ENCODE measurements around the gene TTC27. TPM values are rescaled to one million over a fixed set of nuclear protein-coding genes. Genes with fewer than 3 reads are reported as not detected.

TTC27 gene
- total RNA-seq, 1 experiment from 2014 or later = 25.1 TPM

- TF ChIP-seq, protein P1, sequence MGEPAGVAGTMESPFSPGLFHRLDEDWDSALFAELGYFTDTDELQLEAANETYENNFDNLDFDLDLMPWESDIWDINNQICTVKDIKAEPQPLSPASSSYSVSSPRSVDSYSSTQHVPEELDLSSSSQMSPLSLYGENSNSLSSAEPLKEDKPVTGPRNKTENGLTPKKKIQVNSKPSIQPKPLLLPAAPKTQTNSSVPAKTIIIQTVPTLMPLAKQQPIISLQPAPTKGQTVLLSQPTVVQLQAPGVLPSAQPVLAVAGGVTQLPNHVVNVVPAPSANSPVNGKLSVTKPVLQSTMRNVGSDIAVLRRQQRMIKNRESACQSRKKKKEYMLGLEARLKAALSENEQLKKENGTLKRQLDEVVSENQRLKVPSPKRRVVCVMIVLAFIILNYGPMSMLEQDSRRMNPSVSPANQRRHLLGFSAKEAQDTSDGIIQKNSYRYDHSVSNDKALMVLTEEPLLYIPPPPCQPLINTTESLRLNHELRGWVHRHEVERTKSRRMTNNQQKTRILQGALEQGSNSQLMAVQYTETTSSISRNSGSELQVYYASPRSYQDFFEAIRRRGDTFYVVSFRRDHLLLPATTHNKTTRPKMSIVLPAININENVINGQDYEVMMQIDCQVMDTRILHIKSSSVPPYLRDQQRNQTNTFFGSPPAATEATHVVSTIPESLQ (CRISPR knock-in tag; IDR thresholded peaks at IDR 0.05) = no peak
- no peak for TF ChIP-seq ZNF138 (CRISPR knock-in tag; conservative IDR thresholded peaks at IDR 0.05)
- TF ChIP-seq, protein P2, sequence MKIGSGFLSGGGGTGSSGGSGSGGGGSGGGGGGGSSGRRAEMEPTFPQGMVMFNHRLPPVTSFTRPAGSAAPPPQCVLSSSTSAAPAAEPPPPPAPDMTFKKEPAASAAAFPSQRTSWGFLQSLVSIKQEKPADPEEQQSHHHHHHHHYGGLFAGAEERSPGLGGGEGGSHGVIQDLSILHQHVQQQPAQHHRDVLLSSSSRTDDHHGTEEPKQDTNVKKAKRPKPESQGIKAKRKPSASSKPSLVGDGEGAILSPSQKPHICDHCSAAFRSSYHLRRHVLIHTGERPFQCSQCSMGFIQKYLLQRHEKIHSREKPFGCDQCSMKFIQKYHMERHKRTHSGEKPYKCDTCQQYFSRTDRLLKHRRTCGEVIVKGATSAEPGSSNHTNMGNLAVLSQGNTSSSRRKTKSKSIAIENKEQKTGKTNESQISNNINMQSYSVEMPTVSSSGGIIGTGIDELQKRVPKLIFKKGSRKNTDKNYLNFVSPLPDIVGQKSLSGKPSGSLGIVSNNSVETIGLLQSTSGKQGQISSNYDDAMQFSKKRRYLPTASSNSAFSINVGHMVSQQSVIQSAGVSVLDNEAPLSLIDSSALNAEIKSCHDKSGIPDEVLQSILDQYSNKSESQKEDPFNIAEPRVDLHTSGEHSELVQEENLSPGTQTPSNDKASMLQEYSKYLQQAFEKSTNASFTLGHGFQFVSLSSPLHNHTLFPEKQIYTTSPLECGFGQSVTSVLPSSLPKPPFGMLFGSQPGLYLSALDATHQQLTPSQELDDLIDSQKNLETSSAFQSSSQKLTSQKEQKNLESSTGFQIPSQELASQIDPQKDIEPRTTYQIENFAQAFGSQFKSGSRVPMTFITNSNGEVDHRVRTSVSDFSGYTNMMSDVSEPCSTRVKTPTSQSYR (CRISPR knock-in tag; IDR thresholded peaks at IDR 0.05) = no peak
- no peak for TF ChIP-seq USF1 (CRISPR knock-in tag; IDR thresholded peaks at IDR 0.05)
- no peak for TF ChIP-seq NR1H2 (CRISPR knock-in tag; IDR thresholded peaks at IDR 0.05)
- no peak for TF ChIP-seq ETV6 (CRISPR knock-in tag; IDR thresholded peaks at IDR 0.05)
- 0 out of 2 replicates have a peak, but pooled peaks have one; percentile 15 for TF ChIP-seq TEAD4 (CRISPR knock-in tag; IDR thresholded peaks at IDR 0.05)
- no peak for TF ChIP-seq TP53 (CRISPR knock-in tag; IDR thresholded peaks at IDR 0.05)
- no peak for TF ChIP-seq HMGA2 (CRISPR knock-in tag; IDR thresholded peaks at IDR 0.05)
- no peak for TF ChIP-seq CDX4 (CRISPR knock-in tag; IDR thresholded peaks at IDR 0.05; ENCODE audit: borderline replicate concordance)
- no peak for TF ChIP-seq OVOL2 (CRISPR knock-in tag; IDR thresholded peaks at IDR 0.05; ENCODE audit: borderline replicate concordance)
- no peak for TF ChIP-seq STAT6 (CRISPR knock-in tag; conservative IDR thresholded peaks at IDR 0.05; ENCODE audit: low read depth)
- no peak for TF ChIP-seq CREM (CRISPR knock-in tag; IDR thresholded peaks at IDR 0.05)
- no peak for TF ChIP-seq TCF7 (CRISPR knock-in tag; IDR thresholded peaks at IDR 0.05; ENCODE audit: low read depth)
- no peak for TF ChIP-seq RELA (CRISPR knock-in tag; IDR thresholded peaks at IDR 0.05; ENCODE audit: borderline replicate concordance)
- no peak for TF ChIP-seq GTF2I (CRISPR knock-in tag; conservative IDR thresholded peaks at IDR 0.05)
- 0 out of 2 replicates have a peak, but pooled peaks have one; percentile 21 for TF ChIP-seq TEAD1 (CRISPR knock-in tag; IDR thresholded peaks at IDR 0.05)
- TF ChIP-seq FOXP1 (CRISPR knock-in tag; IDR thresholded peaks at IDR 0.05; ENCODE audit: borderline replicate concordance) = no peak
- TF ChIP-seq NR3C1 (CRISPR knock-in tag; conservative IDR thresholded peaks at IDR 0.05; ENCODE audit: low read depth) = no peak
- TF ChIP-seq GABPB1 (CRISPR knock-in tag; IDR thresholded peaks at IDR 0.05) = peak; percentile 54; the same call in 1 of the 2 replicates
- TF ChIP-seq, protein P3, sequence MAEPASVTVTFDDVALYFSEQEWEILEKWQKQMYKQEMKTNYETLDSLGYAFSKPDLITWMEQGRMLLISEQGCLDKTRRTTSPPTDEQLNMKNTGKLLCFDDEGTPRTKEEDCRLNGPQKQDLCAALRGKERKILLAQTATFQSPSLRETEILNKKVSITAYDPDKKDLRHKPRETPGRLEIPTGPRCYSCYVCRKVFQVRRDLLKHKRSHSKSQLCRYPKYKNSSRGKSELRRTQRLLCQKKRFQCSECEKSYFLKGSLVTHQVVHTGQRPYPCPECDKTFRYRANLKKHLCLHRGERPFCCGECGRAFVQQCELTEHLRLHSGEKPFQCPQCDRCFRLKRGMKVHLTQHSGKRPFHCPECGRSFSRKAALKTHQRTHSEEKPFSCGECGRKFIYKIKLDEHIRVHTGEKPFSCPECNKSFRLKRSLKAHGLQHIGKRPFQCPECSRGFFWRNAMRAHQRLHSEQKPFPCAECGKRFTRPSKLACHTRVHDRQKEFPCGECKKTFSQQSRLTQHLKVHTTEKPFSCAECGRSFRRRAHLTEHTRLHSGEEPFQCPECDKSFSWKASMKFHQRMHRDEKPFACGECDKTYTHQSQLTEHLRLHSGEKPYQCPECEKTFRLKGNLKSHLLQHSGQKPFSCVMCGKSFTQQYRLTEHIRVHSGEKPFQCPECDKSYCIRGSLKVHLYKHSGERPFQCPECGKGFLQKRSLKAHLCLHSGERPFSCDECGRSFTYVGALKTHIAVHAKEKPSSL (CRISPR knock-in tag; conservative IDR thresholded peaks at IDR 0.05) = no peak
- 0 out of 2 replicates have a peak, but pooled peaks have one; percentile 30 for TF ChIP-seq FOXJ3 (CRISPR knock-in tag; IDR thresholded peaks at IDR 0.05; ENCODE audit: borderline replicate concordance)
- TF ChIP-seq MAX (CRISPR knock-in tag; IDR thresholded peaks at IDR 0.05) = peak; percentile 89; the same call in 1 of the 2 replicates
- TF ChIP-seq PRRX2 (CRISPR knock-in tag; IDR thresholded peaks at IDR 0.05) = no peak
- TF ChIP-seq ZNF396 (CRISPR knock-in tag; IDR thresholded peaks at IDR 0.05; ENCODE audit: borderline replicate concordance) = no peak
- TF ChIP-seq, protein P4, sequence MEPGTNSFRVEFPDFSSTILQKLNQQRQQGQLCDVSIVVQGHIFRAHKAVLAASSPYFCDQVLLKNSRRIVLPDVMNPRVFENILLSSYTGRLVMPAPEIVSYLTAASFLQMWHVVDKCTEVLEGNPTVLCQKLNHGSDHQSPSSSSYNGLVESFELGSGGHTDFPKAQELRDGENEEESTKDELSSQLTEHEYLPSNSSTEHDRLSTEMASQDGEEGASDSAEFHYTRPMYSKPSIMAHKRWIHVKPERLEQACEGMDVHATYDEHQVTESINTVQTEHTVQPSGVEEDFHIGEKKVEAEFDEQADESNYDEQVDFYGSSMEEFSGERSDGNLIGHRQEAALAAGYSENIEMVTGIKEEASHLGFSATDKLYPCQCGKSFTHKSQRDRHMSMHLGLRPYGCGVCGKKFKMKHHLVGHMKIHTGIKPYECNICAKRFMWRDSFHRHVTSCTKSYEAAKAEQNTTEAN (CRISPR knock-in tag; IDR thresholded peaks at IDR 0.05) = no peak
- TF ChIP-seq ZNF423 (CRISPR knock-in tag; IDR thresholded peaks at IDR 0.05) = no peak
These were observed at the start of gene TTC27 (continued) for GRCh38 chr2:32627814-32628579.

Data from WTC11 (cell line).